Heart right ventricle (tissue), 16 donors: ENCODE measurements around the gene TEDC1. TPM values are rescaled to one million over a fixed set of nuclear protein-coding genes. Genes with fewer than 3 reads are reported as not detected.

ENCODE experiments used
- ATAC-seq, 8 donors: fragments of 200-7000 bp; cut with Tn5 transposase; one replicate each; pipeline ENCODE4 v1.9.1; 2020; ENCODE audit warnings: mild to moderate bottlenecking in 8 of 8, moderate library complexity in 8 of 8, moderate number of reproducible peaks in 1 of 8
- DNase-seq, 2 donors: peaks; one replicate each; pipeline ENCODE4 v3.0.0-alpha.2; 2020
- H3K27ac ChIP-seq, 10 donors: fragments of 200-600 bp; sonication (generic) in 2 of 10; one replicate each; pipeline versions ENCODE4 v1.5.0 to v1.8.0; 2020 to 2022; ENCODE audit warnings: mild to moderate bottlenecking in 3 of 10
- H3K27me3 ChIP-seq, 7 donors: fragments of 200-600 bp; one replicate each; pipeline ENCODE4 v1.8.0; 2021 to 2022; ENCODE audit warnings: mild to moderate bottlenecking in 2 of 7
- H3K36me3 ChIP-seq, 9 donors: fragments of 200-600 bp; sonication (generic) in 1 of 9; one replicate each; pipeline versions ENCODE4 v1.5.0 to v1.8.0; 2020 to 2022; ENCODE audit warnings: mild to moderate bottlenecking in 2 of 9
- H3K4me1 ChIP-seq, 9 donors: fragments of 200-600 bp; sonication (generic) in 1 of 9; one replicate each; pipeline versions ENCODE4 v1.5.0 to v1.8.0; 2020 to 2022; ENCODE audit warnings: mild to moderate bottlenecking in 4 of 9
- H3K4me3 ChIP-seq, 10 donors: fragments of 200-600 bp; sonication (generic) in 2 of 10; one replicate each; pipeline versions ENCODE4 v1.5.0 to v1.8.0; 2020 to 2022; ENCODE audit warnings: mild to moderate bottlenecking in 7 of 10, moderate library complexity in 2 of 10
- H3K9me3 ChIP-seq, 11 donors: fragments of 200-600 bp in 10 of 11; sonication (generic) in 2 of 11; one replicate each; pipeline versions ENCODE4 v1.5.0 to v1.8.0; 2013 to 2022; ENCODE audit warnings: mild to moderate bottlenecking in 2 of 11, control low read depth in 1 of 11, moderate library complexity in 1 of 11
- WGBS, 2 donors: extraction: QIAGEN DNeasy Blood & Tissue Kit; methylation state at CpG; one replicate each; pipeline ENCODE4 v1.1.7; 2013; ENCODE audit warnings: inconsistent platforms in 1 of 2; 5-methylcytosine and 5-hydroxymethylcytosine counted together
- intact Hi-C, 10 donors: fragments of 100-400 bp; cut with DNase I; formaldehyde crosslinking; loops; one replicate each; pipeline versions ENCODE4 v1.11.1 to v1.14.2; 2022
- polyA plus RNA-seq, 2 donors: library from polyadenylated mRNA; stranded (reverse); fragments of 200-250 nt; gene quantifications; one replicate each; pipeline ENCODE4 v1.2.3, GENCODE V29; 2013
- total RNA-seq, 10 donors: library from RNA; stranded (reverse); fragmentation: NEBNext Ultra II Directional in 3 of 10; extraction: Animal tissue kit (Norgen Biotek cat#: 25700) in 3 of 10; gene quantifications; one replicate each; pipeline versions ENCODE4 v1.2.1 to v1.2.4, GENCODE V29; 2021 to 2023
- TF ChIP-seq, protein P1 (sequence below), 9 donors: fragments of 200-600 bp; sonication (generic) in 2 of 9; IDR thresholded peaks; one replicate each; pipeline versions ENCODE4 v1.5.0 to v1.8.0; 2021 to 2022; ENCODE audit warnings: antibody characterized with exemption in 9 of 9, mild to moderate bottlenecking in 5 of 9, moderate library complexity in 1 of 9
- donor health status: Arrhythmogenic right ventricular cardiomyopathy.
- donor health status: ischemic (EF 13 %, LVEDD 7.1; RV severe dilation, severe dysfunction).
- donor health status: healthy with polysubstance abuse.
- donor health status: DM: no; HTN: yes; CAD: no.
- donor health status: DM: no; HTN: no; CAD: no.
- donor health status: ischemic (EF 25% LVEDD 6.9; RV normal size, moderate dysfunction).
- donor health status: ischemic (EF 25% LVEDD 5.7; RV mildly dilated, moderate dysfunction).
- donor health status: healthy.
- donor health status: DM: yes; HTN: yes; CAD: no.
- donor health status: Ischemic cardiomyopathy.
- donor health status: ischemic (EF 35%, LVEDD 5.7; RV mildly dilated, moderate dysfunction).
- donor health status: nonischemic (EF 11% LVEDD 7.7; RV severe dilation, severe dysfunction).
- donor health status: DM: yes; HTN: yes; CAD: no.
- donor health status: PGD.
- donor health status: ischemic (EF 29% LVEDD 5.4; RV normal size, mild dysfunction).
- donor health status: nonischemic (EF 23%, LVEDD 6.1; RV moderate dilation, normal function).

TEDC1 gene
- total and polyA plus RNA-seq, 12 donors, result 2.3 to 10.0 (median 4.4) TPM

DNA sequence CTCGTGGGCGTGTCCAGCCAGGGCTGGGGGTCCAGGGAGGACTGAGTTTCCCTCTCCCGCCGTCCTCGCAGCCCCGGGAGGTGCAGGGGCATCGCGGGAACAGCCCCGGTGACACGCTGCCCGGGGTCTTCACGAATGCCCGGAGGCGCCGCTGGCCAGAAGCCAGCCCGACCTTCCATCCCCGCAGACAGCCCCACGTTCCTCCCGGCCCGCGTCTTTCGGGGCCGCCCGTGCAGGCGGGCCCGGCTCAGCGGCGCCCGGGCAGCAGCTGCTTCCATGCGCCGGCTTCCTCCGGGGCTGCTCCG, 827 bp upstream of the TEDC1 start:
- Histone ChIP-seq H3K27me3 (peaks cover 0 to 23% (median 0%) of the 10 kb centered on the region in 7 donors), H3K4me3 (peak overlapping the region; percentile 47 to 89 (median 72)), H3K27ac (peak overlapping the region; percentile 86 to 100 (median 96)), H3K36me3 (peaks cover 0 to 5% (median 0%) of the 10 kb centered on the region in 9 donors), H3K9me3 (no peaks in the 10 kb centered on the region), H3K4me1 (peaks cover 36 to 70% (median 59%) of the 10 kb centered on the region in 9 donors)
- intact Hi-C loops, result loop anchor here in 5 of 10 donors (1.0 to 5.0 kb wide), 7 partner anchors 19 to 119 kb away; partner anchors contain the start of gene TMEM121 (in 2 of the 5)
- TF ChIP-seq, protein P1, sequence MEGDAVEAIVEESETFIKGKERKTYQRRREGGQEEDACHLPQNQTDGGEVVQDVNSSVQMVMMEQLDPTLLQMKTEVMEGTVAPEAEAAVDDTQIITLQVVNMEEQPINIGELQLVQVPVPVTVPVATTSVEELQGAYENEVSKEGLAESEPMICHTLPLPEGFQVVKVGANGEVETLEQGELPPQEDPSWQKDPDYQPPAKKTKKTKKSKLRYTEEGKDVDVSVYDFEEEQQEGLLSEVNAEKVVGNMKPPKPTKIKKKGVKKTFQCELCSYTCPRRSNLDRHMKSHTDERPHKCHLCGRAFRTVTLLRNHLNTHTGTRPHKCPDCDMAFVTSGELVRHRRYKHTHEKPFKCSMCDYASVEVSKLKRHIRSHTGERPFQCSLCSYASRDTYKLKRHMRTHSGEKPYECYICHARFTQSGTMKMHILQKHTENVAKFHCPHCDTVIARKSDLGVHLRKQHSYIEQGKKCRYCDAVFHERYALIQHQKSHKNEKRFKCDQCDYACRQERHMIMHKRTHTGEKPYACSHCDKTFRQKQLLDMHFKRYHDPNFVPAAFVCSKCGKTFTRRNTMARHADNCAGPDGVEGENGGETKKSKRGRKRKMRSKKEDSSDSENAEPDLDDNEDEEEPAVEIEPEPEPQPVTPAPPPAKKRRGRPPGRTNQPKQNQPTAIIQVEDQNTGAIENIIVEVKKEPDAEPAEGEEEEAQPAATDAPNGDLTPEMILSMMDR (IDR thresholded peaks at IDR 0.05), result no peak
- peak in 1 of 2 donors; percentile 65 for DNase-seq
- peak in 1 of 8 donors; percentile 0 for ATAC-seq
- 0% methylated on average over 30 to 33 of the region's 33 CpGs for WGBS, 2 donors

- peak overlapping the region in 9 of 10 donors; percentile 75 to 100 (median 89) for H3K27ac ChIP-seq
- H3K36me3 ChIP-seq, result peaks cover 0 to 5% (median 0%) of the 10 kb centered on the region in 9 donors
- peaks cover 28 to 69% (median 49%) of the 10 kb centered on the region in 9 donors for H3K4me1 ChIP-seq
- WGBS, 2 donors, result 1 to 2% methylated on average over 46 to 53 of the region's 53 CpGs
- TF ChIP-seq, protein P1 (IDR thresholded peaks at IDR 0.05), result no peak
- H3K9me3 ChIP-seq, result no peaks in the 10 kb centered on the region
- peaks cover 0 to 13% (median 0%) of the 10 kb centered on the region in 7 donors for H3K27me3 ChIP-seq
- intact Hi-C loops, result loop anchor here in 4 of 10 donors (2.0 to 5.0 kb wide), 5 partner anchors 21 to 121 kb away; partner anchors contain the start of gene TMEM121 (in 2 of the 4)
- DNase-seq (peak; percentile 71 to 77), ATAC-seq (peak in 2 of 8 donors; percentile 4 to 9)
- H3K4me3 ChIP-seq, result peak overlapping the region; percentile 40 to 89 (median 68)
Measured at GRCh38 chr14:105491366-105491973, 424 bp downstream of the TEDC1 start.

GRCh38 chr14:105492031-105492970, 1.3 kb downstream of the TEDC1 start:
- 75 to 79% methylated on average over 24 of the region's 24 CpGs for WGBS, 2 donors
- intact Hi-C loops, result loop anchor here in 3 of 10 donors (5.0 kb wide), 2 partner anchors 35 to 120 kb away; partner anchors contain the start of gene TMEM121 (in 2 of the 3)
- Histone ChIP-seq H3K4me1 (peaks cover 23 to 61% (median 42%) of the 10 kb centered on the region in 9 donors), H3K9me3 (no peaks in the 10 kb centered on the region), H3K27ac (peak overlapping the region in 4 of 10 donors; percentile 14 to 83 (median 50)), H3K27me3 (peaks cover 0 to 5% (median 0%) of the 10 kb centered on the region in 7 donors), H3K4me3 (peak overlapping the region in 5 of 10 donors; percentile 53 to 81 (median 74)), H3K36me3 (peaks cover 0 to 5% (median 0%) of the 10 kb centered on the region in 9 donors)
- DNase-seq (peak; percentile 36 to 55), ATAC-seq (no peak)
- TF ChIP-seq, protein P1 (IDR thresholded peaks at IDR 0.05), result no peak
